Ovary (tissue), 3 donors: ENCODE results near the gene PANX1.

Experiments
- CTCF ChIP-seq, 3 donors: fragments of 450-650 bp in 2 of 3; fragments of 200-600 bp in 1 of 3; IDR thresholded peaks; one replicate each; pipeline versions ENCODE4 v1.5.1 to v1.8.0; 2016 to 2022; ENCODE audit warnings: antibody characterized with exemption in 3 of 3, mild to moderate bottlenecking in 1 of 3
- EP300 ChIP-seq: sonication (generic); formaldehyde crosslinking; IDR thresholded peaks from one replicate; pipeline ENCODE4 v1.6.1; 2017; ENCODE audit warnings: antibody characterized with exemption
- POLR2A ChIP-seq: fragments of 450-650 bp; IDR thresholded peaks from one replicate; pipeline ENCODE4 v1.6.1; 2017; ENCODE audit warnings: antibody characterized with exemption, mild to moderate bottlenecking, moderate library complexity
- donor health status: DM: no; HTN: no; CAD: no.

GRCh38 chr11:94194712-94195111 lies 66.1 kb downstream of the PANX1 start:
- TF ChIP-seq CTCF (IDR thresholded peaks at IDR 0.05) (no peak), EP300 (no peak), POLR2A (no peak)
